G401 (cell line): ENCODE results near the gene CDHR3. TPM values are rescaled to one million over a fixed set of nuclear protein-coding genes. Genes with fewer than 3 reads are reported as not detected.
"Not testable (repeated sequence)": the region's sequence is repeated elsewhere in the genome, so short reads cannot be mapped to it uniquely, and the experiment has no call there.

Source experiments
- DNase-seq: peaks from one replicate; pipeline ENCODE4 v3.0.0-alpha.2; 2015; ENCODE audit warnings: low spot score
- in situ Hi-C: cut with HindIII; loops from 2 replicates; pipeline ENCODE4 v1.10.0; 2016; ENCODE audit warnings: low sequenced_read_pairs, mixed read lengths
- total RNA-seq: library from RNA; depleted of rRNA; stranded (reverse); fragments of >200 nt; shearing (Covaris generic); gene quantifications from 2 replicates; pipeline ENCODE4 v1.2.3, GENCODE V29; 2014

The CDHR3 gene
- total RNA-seq, 1 experiment from 2014 or later, result 1.8 TPM

- in situ Hi-C loops, result no loop called here
- DNase-seq, result no peak
These were observed 8.4 kb upstream of the CDHR3 start for GRCh38 chr7:105954711-105955110.

- in situ Hi-C loops, result not testable (repeated sequence)
These were observed 7.2 kb upstream of the CDHR3 start for GRCh38 chr7:105955651-105956466.

GRCh38 chr7:105958012-105958411 is 5.1 kb upstream of the CDHR3 start:
- DNase-seq, result no peak
- in situ Hi-C loops, result no loop called here

More at GRCh38 chr7:105955651-105956466, 7.2 kb upstream of the CDHR3 start:
- not testable (repeated sequence) for DNase-seq

GRCh38 chr7:105962353-105962752 is 711 bp upstream of the CDHR3 start:
- in situ Hi-C loops, result no loop called here
- no peak for DNase-seq

GRCh38 chr7:105971845-105972244 is 8.8 kb downstream of the CDHR3 start:
- no peak for DNase-seq
- in situ Hi-C loops, result no loop called here

- in situ Hi-C loops, result no loop called here
- DNase-seq, result peak; percentile 26
These were observed 9.2 kb downstream of the CDHR3 start for GRCh38 chr7:105972276-105972675.

GRCh38 chr7:105974471-105974870 is 11.4 kb downstream of the CDHR3 start:
- in situ Hi-C loops, result no loop called here
- DNase-seq, result peak; percentile 49

- in situ Hi-C loops, result no loop called here
- DNase-seq, result no peak
These were observed 12.8 kb downstream of the CDHR3 start for GRCh38 chr7:105975770-105976417.

- in situ Hi-C loops, result no loop called here
- no peak for DNase-seq
These were observed 13.8 kb downstream of the CDHR3 start for GRCh38 chr7:105976868-105977267.

- DNase-seq, result peak; percentile 58
- in situ Hi-C loops, result no loop called here
These were observed 15.0 kb downstream of the CDHR3 start for GRCh38 chr7:105978035-105978434.

- no peak for DNase-seq
- in situ Hi-C loops, result no loop called here
These were observed 15.9 kb downstream of the CDHR3 start for GRCh38 chr7:105978974-105979373.

GRCh38 chr7:105979405-105979804 is 16.3 kb downstream of the CDHR3 start:
- no peak for DNase-seq
- in situ Hi-C loops, result no loop called here

GRCh38 chr7:105980645-105981396 is 17.8 kb downstream of the CDHR3 start:
- in situ Hi-C loops, result no loop called here
- DNase-seq, result no peak

GRCh38 chr7:105982388-105982787 is 19.3 kb downstream of the CDHR3 start:
- DNase-seq, result no peak
- in situ Hi-C loops, result no loop called here

- DNase-seq, in situ Hi-C loops: not testable (repeated sequence)
These were observed 21.7 kb downstream of the CDHR3 start for GRCh38 chr7:105984808-105985207.

- DNase-seq, result no peak
- in situ Hi-C loops, result no loop called here
These were observed 22.2 kb downstream of the CDHR3 start for GRCh38 chr7:105985229-105985628.

- in situ Hi-C loops, result no loop called here
- DNase-seq, result peak; percentile 94
These were observed 22.7 kb downstream of the CDHR3 start for GRCh38 chr7:105985672-105986215.

- DNase-seq, result no peak
- in situ Hi-C loops, result no loop called here
These were observed 24.0 kb downstream of the CDHR3 start for GRCh38 chr7:105987046-105987445.

- in situ Hi-C loops, result no loop called here
- DNase-seq, result no peak
These were observed 25.2 kb downstream of the CDHR3 start for GRCh38 chr7:105988276-105988675.

GRCh38 chr7:105989191-105989590 is 26.1 kb downstream of the CDHR3 start:
- in situ Hi-C loops, result no loop called here
- no peak for DNase-seq
